GM18951 (cell line): ENCODE measurements around the gene FOXL1.
"Not testable (repeated sequence)": the region's sequence is repeated elsewhere in the genome, so short reads cannot be mapped to it uniquely, and the experiment has no call there.

Experiments
- POLR2A ChIP-seq: IDR thresholded peaks from 4 replicates; pipeline ENCODE4 v1.6.1; 2011; ENCODE audit warnings: mild to moderate bottlenecking; ENCODE audit not compliant: insufficient read length, insufficient read depth; ENCODE audit errors: extremely low read depth
- in situ Hi-C: fragments of 300-500 bp; cut with MboI; formaldehyde crosslinking; loops from one replicate; pipeline ENCODE4 v1.12.0; 2022; ENCODE audit warnings: low sequenced_read_pairs, mixed read lengths, inconsistent platforms; ENCODE audit not compliant: unreplicated experiment

FOXL1 gene

GRCh38 chr16:86587487-86587886 lies 9.1 kb downstream of the FOXL1 start:
- in situ Hi-C loops: no loop called here

GRCh38 chr16:86587955-86588354 lies 9.6 kb downstream of the FOXL1 start:
- in situ Hi-C loops: not testable (repeated sequence)

More at GRCh38 chr16:86587487-86587886, 9.1 kb downstream of the FOXL1 start:
- TF ChIP-seq POLR2A: no peak

GRCh38 chr16:86590501-86591144 lies 12.3 kb downstream of the FOXL1 start:
- in situ Hi-C loops: no loop called here
- no peak for TF ChIP-seq POLR2A

GRCh38 chr16:86591270-86591669 lies 12.9 kb downstream of the FOXL1 start:
- TF ChIP-seq POLR2A: no peak
- in situ Hi-C loops: no loop called here

- in situ Hi-C loops: no loop called here
- TF ChIP-seq POLR2A: no peak
These were observed 15.7 kb downstream of the FOXL1 start for GRCh38 chr16:86593913-86594620.

- no peak for TF ChIP-seq POLR2A
These were observed 16.4 kb downstream of the FOXL1 start for GRCh38 chr16:86594721-86595120.

GRCh38 chr16:86595983-86596605 lies 17.7 kb downstream of the FOXL1 start:
- no peak for TF ChIP-seq POLR2A
- in situ Hi-C loops: no loop called here

More at GRCh38 chr16:86594721-86595120, 16.4 kb downstream of the FOXL1 start:
- in situ Hi-C loops: no loop called here

GRCh38 chr16:86597126-86597879 lies 19.0 kb downstream of the FOXL1 start:
- in situ Hi-C loops: no loop called here
- no peak for TF ChIP-seq POLR2A

- in situ Hi-C loops: no loop called here
- TF ChIP-seq POLR2A: no peak
These were observed 19.7 kb downstream of the FOXL1 start for GRCh38 chr16:86597880-86598606.

GRCh38 chr16:86598607-86599565 lies 20.5 kb downstream of the FOXL1 start:
- in situ Hi-C loops: no loop called here
- TF ChIP-seq POLR2A: no peak

GRCh38 chr16:86601356-86601755 lies 23.0 kb downstream of the FOXL1 start:
- no peak for TF ChIP-seq POLR2A
- in situ Hi-C loops: no loop called here

- no peak for TF ChIP-seq POLR2A
- in situ Hi-C loops: no loop called here
These were observed 24.2 kb downstream of the FOXL1 start for GRCh38 chr16:86602521-86602920.
